Heart left ventricle (tissue), 13 donors: ENCODE data around the gene DCAF4.

Experiments
- CTCF ChIP-seq, 12 donors: fragments of 200-600 bp; sonication (generic) in 4 of 12; IDR thresholded peaks; one replicate each; pipeline versions ENCODE4 v1.5.0 to v1.8.0; 2018 to 2022; ENCODE audit warnings: antibody characterized with exemption in 12 of 12, mild to moderate bottlenecking in 5 of 12
- POLR2A ChIP-seq, 2 donors: fragments of 450-650 bp; IDR thresholded peaks; one replicate each; pipeline ENCODE4 v1.6.1; 2017; ENCODE audit warnings: antibody characterized with exemption in 2 of 2, mild to moderate bottlenecking in 2 of 2, moderate library complexity in 2 of 2
- donor health status: ischemic (EF 13 %, LVEDD 7.1; RV severe dilation, severe dysfunction).
- donor health status: DM: no; HTN: yes; CAD: no.
- donor health status: DM: no; HTN: no; CAD: no.
- donor health status: ischemic (EF 25% LVEDD 6.9; RV normal size, moderate dysfunction).
- donor health status: ischemic (EF 25% LVEDD 5.7; RV mildly dilated, moderate dysfunction).
- donor health status: ischemic (EF 35%, LVEDD 5.7; RV mildly dilated, moderate dysfunction).
- donor health status: nonischemic (EF 11% LVEDD 7.7; RV severe dilation, severe dysfunction).
- donor health status: DM: yes; HTN: yes; CAD: no.
- donor health status: PGD.
- donor health status: ischemic (EF 29% LVEDD 5.4; RV normal size, mild dysfunction).
- donor health status: nonischemic (EF 23%, LVEDD 6.1; RV moderate dilation, normal function).

GRCh38 chr14:72894323-72894622 is 32.0 kb upstream of the DCAF4 start:
- TF ChIP-seq CTCF (IDR thresholded peaks at IDR 0.05) (no peak), POLR2A (IDR thresholded peaks at IDR 0.05) (no peak)
